Esophagus squamous epithelium (tissue), 5 donors: ENCODE data around the gene HELZ. TPM values are rescaled to one million over a fixed set of nuclear protein-coding genes. Genes with fewer than 3 reads are reported as not detected.

Experiments
- DNase-seq: peaks from one replicate; lab custom pipeline; 2025; lab: John Stamatoyannopoulos, UW
- H3K27ac ChIP-seq, 4 donors: fragments of 200-600 bp; sonication (generic); one replicate each; pipeline ENCODE4 v1.5.1; 2016 to 2019; ENCODE audit warnings: mild to moderate bottlenecking in 1 of 4
- H3K27me3 ChIP-seq, 4 donors: fragments of 200-600 bp; sonication (generic); 1 replicate in 3 of 4; 2 replicates in 1 of 4; pipeline versions ENCODE4 v1.5.1 to v1.6.0; 2017 to 2021; ENCODE audit warnings: antibody characterized with exemption in 1 of 4
- H3K36me3 ChIP-seq, 3 donors: fragments of 200-600 bp; sonication (generic); one replicate each; pipeline ENCODE4 v1.5.1; 2016 to 2019
- H3K4me1 ChIP-seq, 3 donors: fragments of 200-600 bp; sonication (generic); one replicate each; pipeline ENCODE4 v1.5.1; 2017 to 2019
- H3K4me3 ChIP-seq, 4 donors: fragments of 200-600 bp; sonication (generic); 1 replicate in 3 of 4; 2 replicates in 1 of 4; pipeline ENCODE4 v1.5.1; 2016 to 2019; ENCODE audit warnings: mild to moderate bottlenecking in 2 of 4, moderate library complexity in 1 of 4
- H3K9me3 ChIP-seq, 3 donors: fragments of 200-600 bp; sonication (generic); one replicate each; pipeline ENCODE4 v1.5.1; 2016 to 2019
- POLR2A ChIP-seq, 4 donors: fragments of 450-650 bp; IDR thresholded peaks; one replicate each; pipeline ENCODE4 v1.6.1; 2017; ENCODE audit warnings: antibody characterized with exemption in 4 of 4, mild to moderate bottlenecking in 4 of 4, moderate library complexity in 3 of 4
- WGBS, 2 donors: methylation state at CpG; one replicate each; pipeline ENCODE4 v1.1.5; 2018; 5-methylcytosine and 5-hydroxymethylcytosine counted together
- intact Hi-C: fragments of 100-400 bp; cut with DNase I; formaldehyde crosslinking; loops from one replicate; pipeline ENCODE4 v1.15.0; 2022
- total RNA-seq, 4 donors: library from RNA; depleted of rRNA; stranded (reverse); fragments of >200 nt; gene quantifications; one replicate each; pipeline ENCODE4 v1.1.0, GENCODE V29; 2016
- TF ChIP-seq, protein P1 (sequence below), 6 experiments: fragments of 450-650 bp in 4 of 6; fragments of 200-600 bp in 2 of 6; sonication (generic) in 2 of 6; IDR thresholded peaks; one replicate each; pipeline ENCODE4 v1.5.1; 2016 to 2019; ENCODE audit warnings: antibody characterized with exemption in 6 of 6, mild to moderate bottlenecking in 4 of 6, moderate library complexity in 4 of 6
- donor health status: DM: yes; HTN: yes; CAD: no.

Gene HELZ
- total RNA-seq, 4 donors from 2014 or later: 11.4 to 42.5 (median 26.8) TPM

DNA sequence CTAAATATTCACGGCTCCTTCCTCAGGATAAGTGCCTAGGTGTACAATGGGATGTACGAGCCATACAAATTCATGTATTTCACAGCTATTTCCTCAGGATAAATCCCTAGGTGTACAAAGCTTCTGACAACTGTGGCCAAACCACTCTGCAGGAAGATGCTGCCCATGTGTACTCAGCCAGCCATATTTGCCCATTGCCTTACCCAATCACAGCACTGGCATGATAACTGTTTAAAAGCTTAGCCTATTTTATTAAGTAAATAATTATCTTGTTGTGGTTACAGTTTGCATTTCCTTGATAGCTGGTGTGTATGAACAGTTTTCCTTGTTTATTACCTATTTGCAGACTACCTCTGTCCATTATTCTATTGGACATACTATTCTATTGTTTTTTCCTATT, 165.5 kb downstream of the HELZ start:
- no peak overlapping the region for H3K27ac ChIP-seq
- peaks cover 3 to 50% (median 4%) of the 10 kb centered on the region in 3 donors for H3K36me3 ChIP-seq
- no peaks in the 10 kb centered on the region for H3K9me3 ChIP-seq
- 93 to 97% methylated on average over 2 of the region's 2 CpGs for WGBS, 2 donors
- intact Hi-C loops: no loop called here
- no peak overlapping the region for H3K4me3 ChIP-seq
- no peaks in the 10 kb centered on the region for H3K27me3 ChIP-seq
- no peak for TF ChIP-seq POLR2A (IDR thresholded peaks at IDR 0.05)
- TF ChIP-seq, protein P1, sequence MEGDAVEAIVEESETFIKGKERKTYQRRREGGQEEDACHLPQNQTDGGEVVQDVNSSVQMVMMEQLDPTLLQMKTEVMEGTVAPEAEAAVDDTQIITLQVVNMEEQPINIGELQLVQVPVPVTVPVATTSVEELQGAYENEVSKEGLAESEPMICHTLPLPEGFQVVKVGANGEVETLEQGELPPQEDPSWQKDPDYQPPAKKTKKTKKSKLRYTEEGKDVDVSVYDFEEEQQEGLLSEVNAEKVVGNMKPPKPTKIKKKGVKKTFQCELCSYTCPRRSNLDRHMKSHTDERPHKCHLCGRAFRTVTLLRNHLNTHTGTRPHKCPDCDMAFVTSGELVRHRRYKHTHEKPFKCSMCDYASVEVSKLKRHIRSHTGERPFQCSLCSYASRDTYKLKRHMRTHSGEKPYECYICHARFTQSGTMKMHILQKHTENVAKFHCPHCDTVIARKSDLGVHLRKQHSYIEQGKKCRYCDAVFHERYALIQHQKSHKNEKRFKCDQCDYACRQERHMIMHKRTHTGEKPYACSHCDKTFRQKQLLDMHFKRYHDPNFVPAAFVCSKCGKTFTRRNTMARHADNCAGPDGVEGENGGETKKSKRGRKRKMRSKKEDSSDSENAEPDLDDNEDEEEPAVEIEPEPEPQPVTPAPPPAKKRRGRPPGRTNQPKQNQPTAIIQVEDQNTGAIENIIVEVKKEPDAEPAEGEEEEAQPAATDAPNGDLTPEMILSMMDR (IDR thresholded peaks at IDR 0.05): no peak
- DNase-seq: no peak
- no peaks in the 10 kb centered on the region for H3K4me1 ChIP-seq

DNA sequence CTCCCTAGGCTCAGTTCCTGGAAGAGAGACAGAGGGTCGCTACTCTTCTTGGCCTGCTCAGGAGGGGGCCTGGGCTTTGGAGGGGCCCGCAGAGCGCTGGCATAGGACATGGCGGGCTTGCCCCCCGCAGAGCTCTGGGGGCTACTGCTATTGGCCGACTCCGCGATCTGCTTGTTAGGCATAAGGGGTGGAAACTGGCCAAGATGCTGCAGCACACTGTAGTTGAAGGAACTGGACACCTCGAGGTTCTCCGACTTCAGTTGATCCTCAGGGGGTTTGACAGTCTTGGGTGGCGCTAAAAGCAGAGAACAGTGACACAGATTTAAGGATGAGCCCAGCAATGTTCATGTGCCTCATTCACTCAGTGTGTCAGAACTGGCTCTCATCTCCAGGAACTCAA, 166.7 kb downstream of the HELZ start:
- Histone ChIP-seq H3K4me1 (no peaks in the 10 kb centered on the region), H3K27ac (no peak overlapping the region), H3K4me3 (no peak overlapping the region), H3K36me3 (peaks cover 3 to 41% (median 4%) of the 10 kb centered on the region in 3 donors), H3K9me3 (no peaks in the 10 kb centered on the region), H3K27me3 (no peaks in the 10 kb centered on the region)
- DNase-seq: no peak
- intact Hi-C loops: no loop called here
- no peak for TF ChIP-seq POLR2A (IDR thresholded peaks at IDR 0.05)
- TF ChIP-seq, protein P1 (IDR thresholded peaks at IDR 0.05): no peak
- WGBS, 2 donors: 95 to 99% methylated on average over 8 to 11 of the region's 11 CpGs

DNA sequence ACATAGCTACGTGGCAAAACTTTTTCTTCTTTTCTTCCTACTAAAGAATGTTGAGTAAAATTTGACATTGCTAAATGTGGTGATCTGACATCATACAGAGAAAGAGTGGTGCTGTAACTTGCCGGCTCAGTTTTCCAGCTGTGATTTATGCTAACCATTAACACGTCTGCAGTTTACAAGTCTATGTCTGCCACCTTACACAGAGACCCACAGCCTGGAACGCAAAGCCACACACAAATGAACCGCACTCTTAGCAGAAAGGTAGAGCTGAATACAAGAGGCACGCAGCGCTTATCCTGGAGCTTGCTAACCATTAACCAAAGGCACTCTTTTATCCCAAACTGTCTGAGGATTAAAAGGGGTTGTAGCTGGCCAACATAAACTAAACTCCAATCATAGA, 168.7 kb downstream of the HELZ start:
- no peak overlapping the region for H3K27ac ChIP-seq
- H3K4me1 ChIP-seq: no peaks in the 10 kb centered on the region
- H3K4me3 ChIP-seq: no peak overlapping the region
- peaks cover 3 to 46% (median 4%) of the 10 kb centered on the region in 3 donors for H3K36me3 ChIP-seq
- intact Hi-C loops: no loop called here
- no peaks in the 10 kb centered on the region for H3K27me3 ChIP-seq
- no peaks in the 10 kb centered on the region for H3K9me3 ChIP-seq
- DNase-seq: no peak
- 85% methylated on average over 7 of the region's 7 CpGs for WGBS, 2 donors
- TF ChIP-seq, protein P1 (IDR thresholded peaks at IDR 0.05): no peak
- TF ChIP-seq POLR2A (IDR thresholded peaks at IDR 0.05): no peak

DNA sequence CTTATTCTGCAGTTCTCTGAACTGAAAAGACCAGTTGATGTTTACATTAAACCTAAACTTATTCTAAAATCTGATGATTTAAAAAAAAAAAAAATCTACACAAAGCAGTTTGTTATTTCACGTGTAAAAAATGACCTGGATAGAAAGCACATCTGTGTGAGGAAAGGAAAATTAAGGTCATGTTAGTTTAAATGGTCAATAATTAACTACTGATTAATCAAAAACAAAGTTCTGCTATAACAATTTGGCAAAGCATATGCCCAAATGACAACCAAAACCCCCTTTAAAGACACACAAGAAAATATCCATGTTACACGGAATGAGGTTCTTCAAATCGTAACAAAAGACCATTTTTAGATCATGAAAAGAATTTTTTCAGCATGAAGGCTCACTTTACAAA, 170.2 kb downstream of the HELZ start:
- H3K27ac ChIP-seq: no peak overlapping the region
- H3K4me1 ChIP-seq: no peaks in the 10 kb centered on the region
- H3K36me3 ChIP-seq: peaks cover 3 to 43% (median 4%) of the 10 kb centered on the region in 3 donors
- no peaks in the 10 kb centered on the region for H3K27me3 ChIP-seq
- no peaks in the 10 kb centered on the region for H3K9me3 ChIP-seq
- no peak for TF ChIP-seq POLR2A (IDR thresholded peaks at IDR 0.05)
- TF ChIP-seq, protein P1 (IDR thresholded peaks at IDR 0.05): no peak
- intact Hi-C loops: no loop called here
- no peak for DNase-seq
- H3K4me3 ChIP-seq: no peak overlapping the region
- 78 to 81% methylated on average over 3 of the region's 3 CpGs for WGBS, 2 donors

DNA sequence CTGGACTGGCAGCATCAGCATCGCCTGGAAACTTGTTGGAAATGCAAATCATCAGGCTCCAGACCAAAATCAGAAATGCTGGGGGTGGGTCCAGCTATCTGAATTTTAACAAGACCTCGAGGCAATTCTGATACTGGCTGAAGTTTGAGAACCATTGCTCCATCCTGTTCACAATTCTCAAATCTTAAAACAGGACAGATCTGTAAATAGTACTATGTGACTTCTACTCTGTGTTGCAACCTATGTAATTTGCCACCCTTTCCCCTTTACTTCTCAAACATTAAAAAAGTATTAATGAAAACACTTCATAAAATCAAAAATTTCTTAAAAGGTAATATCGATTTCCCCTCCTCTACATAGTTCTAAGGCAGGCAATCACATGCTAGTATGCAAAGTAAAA, 172.1 kb downstream of the HELZ start:
- DNase-seq: no peak
- intact Hi-C loops: no loop called here
- Histone ChIP-seq H3K27ac (no peak overlapping the region), H3K36me3 (peaks cover 0 to 36% (median 0%) of the 10 kb centered on the region in 3 donors), H3K4me3 (no peak overlapping the region), H3K27me3 (no peaks in the 10 kb centered on the region), H3K4me1 (no peaks in the 10 kb centered on the region), H3K9me3 (no peaks in the 10 kb centered on the region)
- TF ChIP-seq, protein P1 (IDR thresholded peaks at IDR 0.05): no peak
- no peak for TF ChIP-seq POLR2A (IDR thresholded peaks at IDR 0.05)
- 81 to 84% methylated on average over 3 of the region's 3 CpGs for WGBS, 2 donors
